HG03066 (cell line): ENCODE measurements around the gene BEND7.
"Not testable (repeated sequence)": the region's sequence is repeated elsewhere in the genome, so short reads cannot be mapped to it uniquely, and the experiment has no call there.

ENCODE experiments used
- ATAC-seq: cut with Tn5 transposase; IDR thresholded peaks from one replicate; pipeline ENCODE4 v1.9.1; 2021; ENCODE audit warnings: low read depth; ENCODE audit not compliant: unreplicated experiment

Gene BEND7

GRCh38 chr10:13425397-13425796 lies 103.4 kb downstream of the BEND7 start:
- ATAC-seq = no peak

- no peak for ATAC-seq
These were observed 106.0 kb downstream of the BEND7 start for GRCh38 chr10:13422800-13423199.

GRCh38 chr10:13421382-13421917 lies 107.4 kb downstream of the BEND7 start:
- no peak for ATAC-seq

- ATAC-seq = no peak
These were observed 108.1 kb downstream of the BEND7 start for GRCh38 chr10:13420532-13421307.

GRCh38 chr10:13417459-13418126 lies 111.2 kb downstream of the BEND7 start:
- ATAC-seq = no peak

GRCh38 chr10:13416760-13417159 lies 112.1 kb downstream of the BEND7 start:
- no peak for ATAC-seq

- ATAC-seq = no peak
These were observed 114.0 kb downstream of the BEND7 start for GRCh38 chr10:13414855-13415254.

GRCh38 chr10:13414137-13414536 lies 114.7 kb downstream of the BEND7 start:
- ATAC-seq = no peak

- ATAC-seq = no peak
These were observed 115.9 kb downstream of the BEND7 start for GRCh38 chr10:13412894-13413293.

- ATAC-seq = no peak
These were observed 124.0 kb downstream of the BEND7 start for GRCh38 chr10:13404791-13405190.

- no peak for ATAC-seq
These were observed 124.5 kb downstream of the BEND7 start for GRCh38 chr10:13404305-13404759.

- ATAC-seq = not testable (repeated sequence)
These were observed 125.4 kb downstream of the BEND7 start for GRCh38 chr10:13403426-13403825.

- ATAC-seq = no peak
These were observed 126.8 kb downstream of the BEND7 start for GRCh38 chr10:13402021-13402420.

GRCh38 chr10:13401142-13401541 lies 127.7 kb downstream of the BEND7 start:
- no peak for ATAC-seq

- no peak for ATAC-seq
These were observed 128.4 kb downstream of the BEND7 start for GRCh38 chr10:13400196-13400965.

GRCh38 chr10:13399752-13400151 lies 129.1 kb downstream of the BEND7 start:
- ATAC-seq = no peak

- no peak for ATAC-seq
These were observed 129.6 kb downstream of the BEND7 start for GRCh38 chr10:13399236-13399635.

GRCh38 chr10:13397052-13397451 lies 131.8 kb downstream of the BEND7 start:
- ATAC-seq = no peak

- ATAC-seq = no peak
These were observed 132.4 kb downstream of the BEND7 start for GRCh38 chr10:13396369-13396768.

- ATAC-seq = no peak
These were observed 133.3 kb downstream of the BEND7 start for GRCh38 chr10:13395540-13395939.

- ATAC-seq = no peak
These were observed 135.2 kb downstream of the BEND7 start for GRCh38 chr10:13393640-13394039.
